Endothelial cell of umbilical vein (primary cell): Measurements from ENCODE around the gene TGM4. TPM values are rescaled to one million over a fixed set of nuclear protein-coding genes. Genes with fewer than 3 reads are reported as not detected.

Source experiments
- BruUV-seq: library from RNA; stranded (reverse); fragments of 400-500 nt; replicated peaks from 2 replicates; lab custom pipeline; 2021; lab: Mats Ljungman, UMichigan
- CTCF ChIA-PET: fragments of 300-600, 350-600 bp; sonication (Branson Sonifier 250); formaldehyde crosslinking; loops from one replicate; lab custom pipeline; 2021; ENCODE audit warnings: antibody characterized with exemption, inconsistent platforms; lab: Charles Lee
- POLR2A ChIA-PET: fragments of 300-600, 350-600 bp; sonication (Branson Sonifier 250); formaldehyde crosslinking; loops from one replicate; lab custom pipeline; 2021; ENCODE audit warnings: antibody characterized with exemption, inconsistent platforms; lab: Charles Lee
- DNase-seq: peaks from one replicate; pipeline ENCODE4 v3.0.0-alpha.2; 2011; ENCODE audit warnings: low read depth, low spot score
- FAIRE-seq: peaks from 2 replicates; lab custom pipeline; 2011; peaks lifted over from hg19 to GRCh38; lab: Jason Lieb, UNC
- H2AFZ ChIP-seq: 2 replicates; pipeline ENCODE4 v1.6.0; 2012; ENCODE audit warnings: low read depth, low read length, control low read depth, inconsistent platforms
- H3K27ac ChIP-seq: 2 replicates; pipeline ENCODE4 v1.5.1; 2011; ENCODE audit warnings: low read depth, mild to moderate bottlenecking, control low read depth, low read length, moderate library complexity; ENCODE audit not compliant: insufficient read depth
- H3K27me3 ChIP-seq, 2 experiments: 2 replicates each; pipeline versions ENCODE4 v1.6.0 to v1.6.1; 2011; ENCODE audit warnings: low read length in 2 of 2, mixed read lengths in 1 of 2; ENCODE audit not compliant: control insufficient read depth in 2 of 2, insufficient read depth in 2 of 2
- H3K36me3 ChIP-seq, 2 experiments: 2 replicates in 1 of 2; 3 replicates in 1 of 2; pipeline ENCODE4 v1.5.1; 2011; ENCODE audit warnings: low read length in 2 of 2, mild to moderate bottlenecking in 1 of 2, moderate library complexity in 1 of 2; ENCODE audit not compliant: control insufficient read depth in 2 of 2, insufficient read depth in 2 of 2; ENCODE audit errors: extremely low read depth in 1 of 2
- H3K4me1 ChIP-seq: 3 replicates; pipeline ENCODE4 v1.5.1; 2011; ENCODE audit warnings: mild to moderate bottlenecking, low read length; ENCODE audit not compliant: control insufficient read depth, insufficient read depth; ENCODE audit errors: extremely low read depth
- H3K4me2 ChIP-seq: 2 replicates; pipeline ENCODE4 v1.6.1; 2011; ENCODE audit warnings: low read length, control low read depth, mixed read lengths; ENCODE audit not compliant: insufficient read depth
- H3K4me3 ChIP-seq, 3 experiments: fragments of 200-600 bp in 1 of 3; sonication (generic), shearing (Covaris generic) in 1 of 3; replicated peaks in 1 of 3; 2 replicates each; pipeline ENCODE4 v1.5.1; 2011 to 2016; ENCODE audit warnings: control low read depth in 3 of 3, low read length in 3 of 3, mild to moderate bottlenecking in 2 of 3, inconsistent platforms in 1 of 3, low read depth in 1 of 3, moderate library complexity in 1 of 3; ENCODE audit not compliant: insufficient read depth in 1 of 3
- H3K79me2 ChIP-seq: 2 replicates; pipeline ENCODE4 v1.6.0; 2012; ENCODE audit warnings: low read length, inconsistent platforms; ENCODE audit not compliant: control insufficient read depth, insufficient read depth
- H3K9ac ChIP-seq: replicated peaks from 2 replicates; pipeline ENCODE3; 2011; ENCODE audit warnings: low read length, control low read depth; ENCODE audit not compliant: insufficient read depth; ENCODE audit errors: extremely low read depth
- H3K9me1 ChIP-seq: replicated peaks from 3 replicates; pipeline ENCODE4 v1.6.0; 2011; ENCODE audit warnings: mild to moderate bottlenecking, low read length; ENCODE audit not compliant: control insufficient read depth, insufficient read depth; ENCODE audit errors: extremely low read depth
- H3K9me3 ChIP-seq: replicated peaks from 2 replicates; pipeline ENCODE4 v1.5.1; 2012; ENCODE audit warnings: low read length, inconsistent platforms; ENCODE audit not compliant: control insufficient read depth, insufficient read depth
- H4K20me1 ChIP-seq: replicated peaks from 2 replicates; pipeline ENCODE3; 2011; ENCODE audit warnings: mild to moderate bottlenecking, low read length; ENCODE audit not compliant: control insufficient read depth, insufficient read depth; ENCODE audit errors: extremely low read depth
- EZH2 ChIP-seq: IDR thresholded peaks from 2 replicates; pipeline ENCODE4 v1.6.1; 2012; ENCODE audit warnings: borderline replicate concordance, low read depth, mild to moderate bottlenecking, moderate library complexity, low read length, inconsistent platforms; ENCODE audit not compliant: severe bottlenecking
- FOS ChIP-seq: IDR thresholded peaks from 2 replicates; pipeline ENCODE4 v1.6.1; 2011; ENCODE audit warnings: mild to moderate bottlenecking, low read length, moderate library complexity, borderline replicate concordance; ENCODE audit not compliant: insufficient read depth
- GATA2 ChIP-seq: IDR thresholded peaks from 2 replicates; pipeline ENCODE4 v1.7.0; 2011; ENCODE audit warnings: low read depth, mild to moderate bottlenecking, moderate library complexity, mixed read lengths, low read length; ENCODE audit not compliant: insufficient read length, insufficient read depth
- JUN ChIP-seq: IDR thresholded peaks from 2 replicates; pipeline ENCODE4 v1.6.1; 2011; ENCODE audit warnings: borderline replicate concordance, low read depth; ENCODE audit not compliant: insufficient read length, insufficient read depth
- MYC ChIP-seq: IDR thresholded peaks from one replicate; pipeline ENCODE4 v1.6.1; 2011; ENCODE audit warnings: mild to moderate bottlenecking, low read depth, low read length
- POLR2A ChIP-seq: IDR thresholded peaks from 2 replicates; pipeline ENCODE4 v1.6.1; 2012; ENCODE audit warnings: low read depth, mild to moderate bottlenecking, control low read depth, low read length
- POLR2AphosphoS5 ChIP-seq: IDR thresholded peaks from 2 replicates; pipeline ENCODE4 v1.6.1; 2012; ENCODE audit warnings: low read depth, mild to moderate bottlenecking, control low read depth, low read length, moderate library complexity; ENCODE audit not compliant: insufficient read depth
- dilution Hi-C: fragments of 300-500 bp; cut with MboI; formaldehyde crosslinking; loops from one replicate; pipeline ENCODE4 v1.15.0; 2019; ENCODE audit warnings: low sequenced_read_pairs; ENCODE audit not compliant: extremely low pct_ligation_motif_present
- intact Hi-C: fragments of 100-400 bp; cut with micrococcal nuclease; formaldehyde crosslinking; loops from one replicate; pipeline ENCODE4 v1.10.0; 2022
- polyA plus RNA-seq, 4 experiments: library from polyadenylated mRNA; depleted of rRNA in 3 of 4; stranded (reverse) in 3 of 4; unstranded in 1 of 4; fragments of >200 nt; gene quantifications; 2 replicates each; pipeline versions ENCODE4 v1.2.1 to v1.2.3, GENCODE V29; 2011 to 2012; ENCODE audit warnings: missing spikeins in 1 of 4
- total RNA-seq: library from RNA; stranded (reverse); gene quantifications from 2 replicates; pipeline ENCODE4 v1.2.3, GENCODE V29; 2021
- TF ChIP-seq, protein P1 (sequence below), 2 donors: IDR thresholded peaks; 1 replicate in 1 of 2; 2 replicates in 1 of 2; pipeline ENCODE4 v1.5.1; 2011; ENCODE audit warnings: low read length in 2 of 2, mild to moderate bottlenecking in 2 of 2, moderate library complexity in 2 of 2, control low read depth in 1 of 2, inconsistent platforms in 1 of 2, low read depth in 1 of 2; ENCODE audit not compliant: insufficient read depth in 1 of 2; ENCODE audit errors: extremely low read depth in 1 of 2
- TF ChIP-seq, protein P2 (sequence below): IDR thresholded peaks from 2 replicates; pipeline ENCODE4 v1.6.1; 2011; ENCODE audit not compliant: insufficient read depth, insufficient read length

The TGM4 gene
- total and polyA plus RNA-seq, 2 donors (not counting 3 experiments of a cell fraction or from before 2014, with no cell fraction given) = 0.11 to 0.24 TPM

DNA sequence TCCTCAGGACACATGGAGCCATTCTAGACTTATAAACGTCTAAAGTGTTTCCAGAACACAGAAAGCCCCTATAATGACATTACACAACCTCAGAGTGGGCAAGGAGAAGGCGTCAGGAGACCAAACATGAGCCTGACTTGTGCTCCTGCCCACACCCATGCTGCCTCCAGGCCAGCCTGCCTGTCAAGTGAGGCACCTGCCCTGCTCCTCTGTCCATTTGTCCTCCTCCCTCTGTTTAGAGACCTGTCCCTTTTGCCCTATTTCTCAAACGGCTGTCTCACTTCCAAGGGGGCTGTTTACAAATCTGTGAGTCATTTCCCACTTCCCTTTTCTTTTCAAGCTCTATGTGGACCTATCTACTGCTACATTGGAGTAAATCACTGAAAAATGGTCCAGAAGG, 80.6 kb downstream of the TGM4 start:
- dilution Hi-C loops = no loop called here
- peaks cover 0 to 5% of the 10 kb centered on the region in 2 experiments for H3K36me3 ChIP-seq
- H3K27ac ChIP-seq = no peak overlapping the region
- no TSS peak for BruUV-seq
- H3K4me3 ChIP-seq = no peak overlapping the region
- intact Hi-C loops = no loop called here
- H3K27me3 ChIP-seq = no peaks in the 10 kb centered on the region
- H3K4me1 ChIP-seq = peaks cover 11% of the 10 kb centered on the region
- H3K9me1 ChIP-seq = no peaks in the 10 kb centered on the region
- TF ChIP-seq EZH2 (no peak), FOS (peak; percentile 79), POLR2AphosphoS5 (no peak), JUN (peak; percentile 62), POLR2A (no peak), MYC (no peak), GATA2 (no peak)
- TF ChIP-seq, protein P1, sequence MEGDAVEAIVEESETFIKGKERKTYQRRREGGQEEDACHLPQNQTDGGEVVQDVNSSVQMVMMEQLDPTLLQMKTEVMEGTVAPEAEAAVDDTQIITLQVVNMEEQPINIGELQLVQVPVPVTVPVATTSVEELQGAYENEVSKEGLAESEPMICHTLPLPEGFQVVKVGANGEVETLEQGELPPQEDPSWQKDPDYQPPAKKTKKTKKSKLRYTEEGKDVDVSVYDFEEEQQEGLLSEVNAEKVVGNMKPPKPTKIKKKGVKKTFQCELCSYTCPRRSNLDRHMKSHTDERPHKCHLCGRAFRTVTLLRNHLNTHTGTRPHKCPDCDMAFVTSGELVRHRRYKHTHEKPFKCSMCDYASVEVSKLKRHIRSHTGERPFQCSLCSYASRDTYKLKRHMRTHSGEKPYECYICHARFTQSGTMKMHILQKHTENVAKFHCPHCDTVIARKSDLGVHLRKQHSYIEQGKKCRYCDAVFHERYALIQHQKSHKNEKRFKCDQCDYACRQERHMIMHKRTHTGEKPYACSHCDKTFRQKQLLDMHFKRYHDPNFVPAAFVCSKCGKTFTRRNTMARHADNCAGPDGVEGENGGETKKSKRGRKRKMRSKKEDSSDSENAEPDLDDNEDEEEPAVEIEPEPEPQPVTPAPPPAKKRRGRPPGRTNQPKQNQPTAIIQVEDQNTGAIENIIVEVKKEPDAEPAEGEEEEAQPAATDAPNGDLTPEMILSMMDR (IDR thresholded peaks at IDR 0.05; ENCODE audit: extremely low read depth in 1 of 2, insufficient read depth in 1 of 2, low read depth in 1 of 2, low read length in 2 of 2) = no peak
- TF ChIP-seq, protein P2, sequence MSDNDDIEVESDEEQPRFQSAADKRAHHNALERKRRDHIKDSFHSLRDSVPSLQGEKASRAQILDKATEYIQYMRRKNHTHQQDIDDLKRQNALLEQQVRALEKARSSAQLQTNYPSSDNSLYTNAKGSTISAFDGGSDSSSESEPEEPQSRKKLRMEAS = no peak
- no peaks in the 10 kb centered on the region for H3K9me3 ChIP-seq
- ChIA-PET CTCF (interaction anchor here (0.6 to 1.5 kb wide), 7 partner anchors 8 to 40 kb away, joined by 3 to 9 read pairs (median 3); no protein-coding TSS in a partner anchor), POLR2A (no interaction called here)
- FAIRE-seq (peak; percentile 90), DNase-seq (peak; percentile 77)
- no peak overlapping the region for H2AFZ ChIP-seq
- no peak overlapping the region for H3K9ac ChIP-seq
- H3K4me2 ChIP-seq = no peak overlapping the region
- H3K79me2 ChIP-seq = peaks cover 6% of the 10 kb centered on the region
- no peaks in the 10 kb centered on the region for H4K20me1 ChIP-seq
